Rectal smooth muscle tissue (tissue), 1 donor: Measurements from ENCODE around the gene TKFC.

ENCODE experiments used
- H3K27ac ChIP-seq: one replicate; pipeline ENCODE4 v1.7.0; 2013; ENCODE audit warnings: low read depth, low read length, inconsistent platforms
- H3K27me3 ChIP-seq: one replicate; pipeline ENCODE4 v1.7.0; 2013; ENCODE audit warnings: low read length; ENCODE audit not compliant: control insufficient read depth, insufficient read depth
- H3K36me3 ChIP-seq: one replicate; pipeline ENCODE4 v1.7.0; 2013; ENCODE audit warnings: low read length; ENCODE audit not compliant: control insufficient read depth, insufficient read depth
- H3K4me1 ChIP-seq: one replicate; pipeline ENCODE4 v1.7.0; 2013; ENCODE audit warnings: low read length; ENCODE audit not compliant: control insufficient read depth, insufficient read depth
- H3K4me3 ChIP-seq: one replicate; pipeline ENCODE4 v1.7.0; 2013; ENCODE audit warnings: low read length
- H3K9ac ChIP-seq: one replicate; pipeline ENCODE4 v1.7.0; 2013; ENCODE audit warnings: low read length

The TKFC gene

GRCh38 chr11:61332797-61333549 is at the start of gene TKFC, which contains the start of gene DDB1:
TSS of gene TKFC (plus strand) at chr11:61333228. CDS start at chr11:61334729, 1,501 bp downstream.
TSS of gene DDB1 (minus strand) at chr11:61333105. CDS start at chr11:61332968, 137 bp downstream.
- Histone ChIP-seq H3K27me3 (no peaks in the 10 kb centered on the region), H3K4me1 (peaks cover 8% of the 10 kb centered on the region), H3K27ac (peak within 1 kb of the TSS; percentile 87), H3K36me3 (peaks cover 9% of the 10 kb centered on the region), H3K4me3 (peak within 1 kb of the TSS; percentile 96), H3K9ac (peak within 1 kb of the TSS; percentile 96)

- H3K4me1 ChIP-seq = no peaks in the 10 kb centered on the region
- H3K9ac ChIP-seq = no peak overlapping the region
- H3K36me3 ChIP-seq = no peaks in the 10 kb centered on the region
- H3K4me3 ChIP-seq = no peak overlapping the region
- H3K27me3 ChIP-seq = no peaks in the 10 kb centered on the region
- no peak overlapping the region for H3K27ac ChIP-seq
These were observed 49.4 kb upstream of the TKFC start for GRCh38 chr11:61283613-61284012.

- Histone ChIP-seq H3K27me3 (no peaks in the 10 kb centered on the region), H3K4me3 (no peak overlapping the region), H3K9ac (no peak overlapping the region), H3K4me1 (no peaks in the 10 kb centered on the region), H3K27ac (no peak overlapping the region), H3K36me3 (no peaks in the 10 kb centered on the region)
These were observed 45.6 kb upstream of the TKFC start for GRCh38 chr11:61287338-61287977.

- Histone ChIP-seq H3K4me1 (no peaks in the 10 kb centered on the region), H3K36me3 (no peaks in the 10 kb centered on the region), H3K27ac (no peak overlapping the region), H3K27me3 (peaks cover 17% of the 10 kb centered on the region), H3K9ac (no peak overlapping the region), H3K4me3 (no peak overlapping the region)
These were observed 41.9 kb upstream of the TKFC start for GRCh38 chr11:61290905-61291690.

GRCh38 chr11:61292356-61292755 is 40.7 kb upstream of the TKFC start:
- H3K4me3 ChIP-seq = no peak overlapping the region
- no peak overlapping the region for H3K9ac ChIP-seq
- peaks cover 17% of the 10 kb centered on the region for H3K27me3 ChIP-seq
- H3K27ac ChIP-seq = no peak overlapping the region
- H3K36me3 ChIP-seq = no peaks in the 10 kb centered on the region
- no peaks in the 10 kb centered on the region for H3K4me1 ChIP-seq

- no peaks in the 10 kb centered on the region for H3K4me1 ChIP-seq
- peaks cover 17% of the 10 kb centered on the region for H3K27me3 ChIP-seq
- no peak overlapping the region for H3K27ac ChIP-seq
- H3K4me3 ChIP-seq = peak overlapping the region; percentile 72
- H3K9ac ChIP-seq = peak overlapping the region; percentile 11
- peaks cover 1% of the 10 kb centered on the region for H3K36me3 ChIP-seq
These were observed 38.9 kb upstream of the TKFC start for GRCh38 chr11:61293867-61294716.

DNA sequence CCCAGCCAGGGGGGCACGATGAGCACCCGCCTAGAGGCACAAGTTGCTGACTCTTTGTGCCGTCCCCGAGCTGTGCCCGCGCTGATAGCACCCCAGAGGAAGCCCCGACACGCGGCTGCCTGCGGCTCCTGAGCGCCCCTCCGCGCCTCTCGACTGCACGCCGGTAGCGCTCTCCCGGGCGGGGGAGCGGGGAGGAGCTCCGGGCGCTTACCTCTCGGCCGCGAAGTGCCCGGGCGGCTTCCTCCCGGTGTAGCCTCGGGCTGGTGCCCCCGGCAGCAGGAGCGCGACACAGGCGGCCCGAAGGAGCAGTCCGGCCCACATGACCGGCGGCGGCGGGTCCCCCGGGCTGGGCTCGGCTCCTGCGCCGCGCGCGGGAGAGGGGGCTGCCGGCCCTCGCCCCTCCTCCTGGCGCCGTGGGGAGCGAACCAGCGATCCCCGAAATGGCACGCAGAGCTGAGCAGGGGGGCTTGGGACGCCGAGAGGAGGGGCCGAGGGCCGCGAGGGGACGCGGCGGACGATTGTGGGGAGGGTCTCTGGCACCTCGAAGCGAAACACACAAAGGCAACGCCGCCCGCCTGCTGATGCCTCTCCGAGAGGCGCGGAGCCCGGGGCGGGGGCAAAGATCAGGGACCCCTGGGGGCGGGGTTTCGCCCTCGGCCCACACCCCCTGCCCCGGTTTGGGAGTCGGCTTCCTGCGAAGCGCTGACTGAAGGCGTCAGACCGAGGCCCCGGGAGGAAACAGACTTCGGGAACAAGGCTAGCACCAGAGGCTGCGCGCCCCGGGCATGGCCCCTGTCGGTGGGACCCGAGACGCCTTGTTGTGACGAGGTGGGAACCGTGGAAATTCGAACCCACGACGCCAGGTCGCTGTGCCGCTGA is 38.1 kb upstream of the TKFC start, which contains the start of gene VWCE:
Gene VWCE (minus strand): TSS at position 600 of the 879 bp plus-strand sequence. CDS start 279 bp downstream, at position 321.
- Histone ChIP-seq H3K4me1 (no peaks in the 10 kb centered on the region), H3K9ac (peak within 1 kb of the TSS; percentile 11), H3K27me3 (peaks cover 17% of the 10 kb centered on the region), H3K4me3 (peak within 1 kb of the TSS; percentile 72), H3K27ac (no peak within 1 kb of the TSS), H3K36me3 (peaks cover 9% of the 10 kb centered on the region)

DNA sequence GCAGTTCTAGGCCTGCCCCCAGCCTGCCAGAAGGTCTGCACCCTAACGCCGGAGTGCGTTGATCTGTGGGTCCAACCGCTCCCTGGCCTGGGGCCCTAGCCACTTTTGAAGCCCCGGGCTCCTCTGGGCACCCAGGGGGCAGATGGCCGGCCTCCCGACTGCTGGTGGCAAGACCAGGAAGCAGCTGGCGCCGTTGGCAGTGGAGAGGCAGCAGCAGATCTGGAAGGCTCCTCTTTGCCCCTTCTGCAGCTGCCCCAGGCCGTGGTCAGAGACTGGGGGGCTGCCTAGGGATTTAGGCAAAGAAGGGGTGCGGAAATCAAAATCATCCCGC is 37.5 kb upstream of the TKFC start:
- Histone ChIP-seq H3K4me3 (peak overlapping the region; percentile 72), H3K36me3 (peaks cover 11% of the 10 kb centered on the region), H3K4me1 (no peaks in the 10 kb centered on the region), H3K27me3 (peaks cover 17% of the 10 kb centered on the region), H3K27ac (no peak overlapping the region), H3K9ac (no peak overlapping the region)

GRCh38 chr11:61297341-61297740 is 35.7 kb upstream of the TKFC start:
- no peak overlapping the region for H3K27ac ChIP-seq
- no peaks in the 10 kb centered on the region for H3K4me1 ChIP-seq
- peaks cover 22% of the 10 kb centered on the region for H3K36me3 ChIP-seq
- H3K27me3 ChIP-seq = peaks cover 17% of the 10 kb centered on the region
- no peak overlapping the region for H3K9ac ChIP-seq
- no peak overlapping the region for H3K4me3 ChIP-seq

GRCh38 chr11:61297746-61298145 is 35.3 kb upstream of the TKFC start:
- peaks cover 26% of the 10 kb centered on the region for H3K36me3 ChIP-seq
- H3K4me1 ChIP-seq = no peaks in the 10 kb centered on the region
- no peak overlapping the region for H3K9ac ChIP-seq
- no peak overlapping the region for H3K27ac ChIP-seq
- H3K27me3 ChIP-seq = peaks cover 17% of the 10 kb centered on the region
- H3K4me3 ChIP-seq = no peak overlapping the region

DNA sequence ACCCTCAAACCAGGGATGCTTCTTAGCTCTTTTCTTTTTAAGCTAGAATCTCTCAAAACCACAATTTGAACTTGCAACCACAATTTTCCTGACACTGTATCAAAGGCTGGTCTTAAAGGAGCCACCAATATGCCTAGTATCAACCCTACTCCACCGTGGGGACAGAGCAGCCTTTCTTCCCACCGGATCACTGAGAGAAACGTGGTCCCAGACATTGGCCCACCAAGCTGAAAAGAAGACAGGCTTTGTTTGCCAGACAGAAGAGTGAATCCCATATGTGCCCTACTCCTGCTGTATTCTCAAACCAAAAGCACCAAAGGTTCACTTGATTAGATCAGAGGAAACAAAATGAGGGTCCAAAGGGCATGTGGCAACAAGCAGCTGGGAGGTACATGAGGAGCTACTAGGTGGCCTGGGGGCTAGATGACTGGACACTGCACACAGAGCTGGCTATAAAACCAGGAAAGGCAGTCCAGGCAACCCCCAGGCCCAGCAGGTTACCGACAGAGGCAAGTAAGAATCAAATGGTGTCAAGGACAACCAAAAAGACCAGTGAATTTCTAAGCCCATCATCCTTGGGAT is 34.3 kb upstream of the TKFC start:
- Histone ChIP-seq H3K36me3 (peaks cover 33% of the 10 kb centered on the region), H3K27me3 (peaks cover 13% of the 10 kb centered on the region), H3K4me1 (no peaks in the 10 kb centered on the region), H3K27ac (no peak overlapping the region), H3K9ac (no peak overlapping the region), H3K4me3 (no peak overlapping the region)
